Neural crest cell (in vitro differentiated cells): ENCODE results near the gene LRRK1. TPM values are rescaled to one million over a fixed set of nuclear protein-coding genes. Genes with fewer than 3 reads are reported as not detected.

ENCODE experiments used
- DNase-seq: peaks from one replicate; pipeline ENCODE4 v3.0.0; 2021; ENCODE audit warnings: low read depth, mixed read lengths, low spot score
- H3K27ac Mint-ChIP-seq: one replicate; pipeline ENCODE4 v1.8.0; 2021; ENCODE audit warnings: mild to moderate bottlenecking, mixed read lengths; ENCODE audit not compliant: unreplicated experiment
- H3K27me3 Mint-ChIP-seq: 2 replicates; pipeline ENCODE4 v1.8.0; 2021; ENCODE audit warnings: low read depth, mild to moderate bottlenecking, mixed read lengths
- H3K36me3 Mint-ChIP-seq: 2 replicates; pipeline ENCODE4 v1.8.0; 2021; ENCODE audit warnings: low read depth, mild to moderate bottlenecking, mixed read lengths
- H3K4me1 Mint-ChIP-seq: 2 replicates; pipeline ENCODE4 v1.8.0; 2021; ENCODE audit warnings: mixed read lengths
- H3K4me3 Mint-ChIP-seq: one replicate; pipeline ENCODE4 v1.8.0; 2021; ENCODE audit warnings: mild to moderate bottlenecking, mixed read lengths
- H3K9me3 Mint-ChIP-seq: 2 replicates; pipeline ENCODE4 v1.8.0; 2021; ENCODE audit warnings: mixed read lengths
- total RNA-seq: library from RNA; stranded (reverse); gene quantifications from 2 replicates; pipeline ENCODE4 v1.2.1, GENCODE V29; 2021
- TF ChIP-seq, protein P1 (sequence below): fragments of 200-600 bp; sonication (generic); conservative IDR thresholded peaks from 2 replicates; pipeline ENCODE4 v1.5.0; 2021; ENCODE audit warnings: antibody characterized with exemption, mild to moderate bottlenecking

Gene LRRK1
- total RNA-seq, 1 donor from 2014 or later = 1.7 TPM

- peak overlapping the region; percentile 37 for H3K4me3 Mint-ChIP-seq
- TF ChIP-seq, protein P1, sequence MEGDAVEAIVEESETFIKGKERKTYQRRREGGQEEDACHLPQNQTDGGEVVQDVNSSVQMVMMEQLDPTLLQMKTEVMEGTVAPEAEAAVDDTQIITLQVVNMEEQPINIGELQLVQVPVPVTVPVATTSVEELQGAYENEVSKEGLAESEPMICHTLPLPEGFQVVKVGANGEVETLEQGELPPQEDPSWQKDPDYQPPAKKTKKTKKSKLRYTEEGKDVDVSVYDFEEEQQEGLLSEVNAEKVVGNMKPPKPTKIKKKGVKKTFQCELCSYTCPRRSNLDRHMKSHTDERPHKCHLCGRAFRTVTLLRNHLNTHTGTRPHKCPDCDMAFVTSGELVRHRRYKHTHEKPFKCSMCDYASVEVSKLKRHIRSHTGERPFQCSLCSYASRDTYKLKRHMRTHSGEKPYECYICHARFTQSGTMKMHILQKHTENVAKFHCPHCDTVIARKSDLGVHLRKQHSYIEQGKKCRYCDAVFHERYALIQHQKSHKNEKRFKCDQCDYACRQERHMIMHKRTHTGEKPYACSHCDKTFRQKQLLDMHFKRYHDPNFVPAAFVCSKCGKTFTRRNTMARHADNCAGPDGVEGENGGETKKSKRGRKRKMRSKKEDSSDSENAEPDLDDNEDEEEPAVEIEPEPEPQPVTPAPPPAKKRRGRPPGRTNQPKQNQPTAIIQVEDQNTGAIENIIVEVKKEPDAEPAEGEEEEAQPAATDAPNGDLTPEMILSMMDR = no peak
- peaks cover 76% of the 10 kb centered on the region for H3K4me1 Mint-ChIP-seq
- no peaks in the 10 kb centered on the region for H3K27me3 Mint-ChIP-seq
- no peaks in the 10 kb centered on the region for H3K9me3 Mint-ChIP-seq
- no peaks in the 10 kb centered on the region for H3K36me3 Mint-ChIP-seq
- peak overlapping the region; percentile 76 for H3K27ac Mint-ChIP-seq
- DNase-seq = no peak
Measured at GRCh38 chr15:101063891-101064794, 145.0 kb downstream of the LRRK1 start.

- H3K4me1 Mint-ChIP-seq = peaks cover 75% of the 10 kb centered on the region
- H3K27me3 Mint-ChIP-seq = no peaks in the 10 kb centered on the region
- DNase-seq = no peak
- H3K4me3 Mint-ChIP-seq = no peak overlapping the region
- H3K36me3 Mint-ChIP-seq = no peaks in the 10 kb centered on the region
- no peaks in the 10 kb centered on the region for H3K9me3 Mint-ChIP-seq
- TF ChIP-seq, protein P1 = no peak
- H3K27ac Mint-ChIP-seq = peak overlapping the region; percentile 29
Measured at GRCh38 chr15:101064795-101065569, 145.8 kb downstream of the LRRK1 start.

- Mint-ChIP-seq H3K4me3 (no peak overlapping the region), H3K9me3 (no peaks in the 10 kb centered on the region), H3K27me3 (no peaks in the 10 kb centered on the region), H3K4me1 (peaks cover 74% of the 10 kb centered on the region), H3K27ac (no peak overlapping the region), H3K36me3 (no peaks in the 10 kb centered on the region)
- DNase-seq = no peak
- TF ChIP-seq, protein P1 = no peak
Measured at GRCh38 chr15:101065570-101066221, 146.5 kb downstream of the LRRK1 start.

- H3K4me1 Mint-ChIP-seq = peaks cover 75% of the 10 kb centered on the region
- no peaks in the 10 kb centered on the region for H3K9me3 Mint-ChIP-seq
- H3K36me3 Mint-ChIP-seq = no peaks in the 10 kb centered on the region
- peak overlapping the region; percentile 35 for H3K27ac Mint-ChIP-seq
- no peak for DNase-seq
- no peaks in the 10 kb centered on the region for H3K27me3 Mint-ChIP-seq
- TF ChIP-seq, protein P1 = no peak
- H3K4me3 Mint-ChIP-seq = no peak overlapping the region
Measured at GRCh38 chr15:101066501-101067408, 147.6 kb downstream of the LRRK1 start.
